ENCODE results near the gene CSTB.

CSTB gene

DNA sequence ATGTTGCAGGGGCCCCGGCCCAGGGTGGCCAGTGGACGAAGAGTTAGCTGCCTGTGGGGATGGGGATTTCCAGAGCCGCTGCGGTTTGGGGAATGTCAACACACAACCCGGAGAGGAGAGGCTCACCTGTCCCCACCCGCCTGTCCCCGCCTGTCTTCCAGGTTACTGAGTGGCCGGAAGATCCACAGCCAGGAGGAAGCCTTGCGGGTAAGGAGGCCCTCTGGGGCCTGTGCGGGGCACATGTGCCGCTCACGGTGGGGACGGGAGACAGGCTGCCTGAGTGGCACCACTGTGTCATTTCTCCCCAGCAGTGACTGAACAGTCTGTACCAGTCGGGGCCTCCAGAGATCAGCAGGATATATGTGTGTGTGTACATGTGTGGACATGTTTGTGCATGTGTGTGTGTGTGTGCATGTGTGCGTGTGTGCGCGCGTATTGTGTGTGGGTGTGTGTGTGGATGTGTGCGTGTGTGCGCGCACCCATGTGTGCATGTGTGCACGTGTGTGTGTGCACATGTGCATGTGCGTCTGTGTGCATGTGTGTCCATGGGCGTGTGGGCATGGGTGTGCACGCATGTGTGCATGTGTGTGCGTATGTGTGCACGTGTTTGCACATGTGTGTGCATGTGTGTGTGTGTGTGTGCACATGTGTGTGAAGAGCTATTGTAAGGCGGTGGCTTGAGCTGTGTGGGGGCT lies 25.6 kb downstream of the CSTB start:
- H3K4me3 ChIP-seq (ENCODE audit: low read depth in 1 of 2, low read length in 2 of 2), result no peak overlapping the region
- no peak overlapping the region for H3K27ac ChIP-seq (ENCODE audit: low read depth, low read length)
- no peaks in the 10 kb centered on the region for H3K4me1 ChIP-seq (ENCODE audit: insufficient read depth, low read length)
- no peaks in the 10 kb centered on the region for H3K9me3 ChIP-seq (ENCODE audit: low read length)
- peaks cover 47% of the 10 kb centered on the region for H3K36me3 ChIP-seq (ENCODE audit: insufficient read depth, low read length)
- no peaks in the 10 kb centered on the region for H3K27me3 ChIP-seq (ENCODE audit: control insufficient read depth in 1 of 2, insufficient read depth in 2 of 2, low read length in 2 of 2)
- H3K9ac ChIP-seq (ENCODE audit: low read length), result no peak overlapping the region

DNA sequence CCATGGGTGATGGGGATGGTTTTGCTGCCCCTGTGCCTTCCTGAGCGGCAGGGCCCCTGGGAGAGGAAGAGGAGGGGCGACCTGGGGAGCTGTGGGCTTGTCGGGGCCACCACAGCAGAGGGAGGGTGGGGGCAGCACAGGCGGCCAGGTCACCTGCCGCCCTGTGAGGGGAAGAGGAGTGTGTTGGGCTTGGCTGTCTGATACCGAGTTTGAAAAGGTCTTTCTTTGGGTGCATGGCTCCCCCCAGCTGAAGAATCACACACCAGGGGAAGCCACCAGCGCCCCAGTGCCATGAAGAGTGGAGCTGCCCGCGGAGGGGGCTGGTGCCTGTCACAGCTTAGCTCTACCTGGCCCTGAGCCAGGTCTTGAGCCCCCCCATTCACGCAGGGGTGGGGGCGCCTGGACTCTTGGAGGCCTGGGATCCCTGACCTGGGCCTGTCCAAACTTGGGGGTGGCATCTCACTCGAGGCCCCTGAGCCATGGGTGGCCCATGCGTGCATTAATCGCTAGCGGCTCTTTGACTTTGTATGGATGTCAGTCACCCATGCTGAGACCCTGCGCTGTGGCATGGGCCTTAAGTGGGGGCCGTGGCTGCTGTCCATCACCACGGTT lies 26.4 kb downstream of the CSTB start:
- H3K27ac ChIP-seq (ENCODE audit: low read depth, low read length), result no peak overlapping the region
- peaks cover 45% of the 10 kb centered on the region for H3K36me3 ChIP-seq (ENCODE audit: insufficient read depth, low read length)

DNA sequence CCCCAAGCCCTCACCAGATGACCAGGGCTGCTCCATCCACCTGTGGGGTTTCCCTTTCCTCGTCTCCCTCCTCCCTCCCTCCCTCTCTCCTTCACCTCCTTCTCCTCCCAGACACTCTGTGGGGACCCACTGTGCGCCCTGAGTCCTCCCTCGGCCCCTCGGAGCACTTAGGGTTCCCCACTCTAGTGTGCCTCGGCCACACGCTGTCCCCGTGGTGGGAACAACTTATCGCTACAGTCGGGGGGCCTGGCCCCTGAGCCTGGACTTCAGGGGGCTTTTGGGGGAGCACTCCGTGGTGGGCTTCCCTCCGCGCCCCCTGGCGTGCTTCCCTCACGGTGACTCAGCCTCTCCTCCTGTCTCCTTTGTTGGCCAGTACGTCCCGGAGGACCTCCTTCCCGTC lies 27.5 kb downstream of the CSTB start:
- Histone ChIP-seq H3K27me3 (ENCODE audit: control insufficient read depth in 1 of 2, insufficient read depth in 2 of 2, low read length in 2 of 2) (no peaks in the 10 kb centered on the region), H3K9me3 (ENCODE audit: low read length) (no peaks in the 10 kb centered on the region), H3K4me1 (ENCODE audit: insufficient read depth, low read length) (no peaks in the 10 kb centered on the region), H3K4me3 (ENCODE audit: low read depth in 1 of 2, low read length in 2 of 2) (no peak overlapping the region), H3K27ac (ENCODE audit: low read depth, low read length) (no peak overlapping the region), H3K36me3 (ENCODE audit: insufficient read depth, low read length) (peaks cover 45% of the 10 kb centered on the region), H3K9ac (ENCODE audit: low read length) (no peak overlapping the region)

More for the DNA sequence above, 26.4 kb downstream of the CSTB start:
- Histone ChIP-seq H3K4me3 (ENCODE audit: low read depth in 1 of 2, low read length in 2 of 2) (no peak overlapping the region), H3K4me1 (ENCODE audit: insufficient read depth, low read length) (no peaks in the 10 kb centered on the region), H3K9me3 (ENCODE audit: low read length) (no peaks in the 10 kb centered on the region), H3K9ac (ENCODE audit: low read length) (no peak overlapping the region), H3K27me3 (ENCODE audit: control insufficient read depth in 1 of 2, insufficient read depth in 2 of 2, low read length in 2 of 2) (no peaks in the 10 kb centered on the region)

DNA sequence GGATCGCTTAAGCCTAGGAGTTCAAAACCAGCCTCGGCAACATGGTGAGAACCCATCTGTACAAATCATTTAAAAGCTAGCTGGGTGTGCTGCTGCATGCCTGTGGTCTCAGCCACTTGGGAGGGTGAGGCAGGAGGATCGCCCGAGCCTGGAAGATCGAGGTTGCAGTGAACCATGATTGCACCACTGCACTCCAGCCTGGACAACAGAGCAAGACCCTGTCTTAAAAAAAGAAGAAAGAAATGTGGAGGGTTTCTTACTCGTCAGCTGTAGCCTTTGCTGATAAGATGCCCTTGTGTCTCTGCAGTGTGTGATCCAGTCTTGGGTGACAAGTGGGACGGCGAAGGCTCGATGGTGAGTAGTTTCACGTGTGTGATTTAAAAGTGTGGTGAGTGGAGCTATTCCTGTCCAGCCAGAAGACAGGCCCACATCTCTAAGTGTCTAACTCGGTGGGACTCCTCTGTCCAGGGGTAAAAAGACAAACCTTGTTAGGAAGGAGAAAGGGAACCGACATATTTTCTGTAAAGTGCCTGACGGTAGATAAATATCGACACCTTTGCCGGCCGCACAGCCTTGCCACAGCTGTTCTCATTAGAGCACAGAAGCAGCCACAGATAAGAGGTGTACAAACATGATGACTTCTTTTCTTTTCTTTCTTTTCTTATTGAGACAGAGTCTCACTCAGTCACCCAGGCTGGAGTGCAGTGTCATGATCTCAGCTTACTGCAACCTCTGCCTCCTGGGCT lies 30.2 kb downstream of the CSTB start:
- peaks cover 28% of the 10 kb centered on the region for H3K36me3 ChIP-seq (ENCODE audit: insufficient read depth, low read length)
- H3K4me1 ChIP-seq (ENCODE audit: insufficient read depth, low read length), result no peaks in the 10 kb centered on the region
- no peak overlapping the region for H3K27ac ChIP-seq (ENCODE audit: low read depth, low read length)
- H3K9me3 ChIP-seq (ENCODE audit: low read length), result no peaks in the 10 kb centered on the region
- no peaks in the 10 kb centered on the region for H3K27me3 ChIP-seq (ENCODE audit: control insufficient read depth in 1 of 2, insufficient read depth in 2 of 2, low read length in 2 of 2)
- H3K4me3 ChIP-seq (ENCODE audit: low read depth in 1 of 2, low read length in 2 of 2), result no peak overlapping the region
- H3K9ac ChIP-seq (ENCODE audit: low read length), result no peak overlapping the region

DNA sequence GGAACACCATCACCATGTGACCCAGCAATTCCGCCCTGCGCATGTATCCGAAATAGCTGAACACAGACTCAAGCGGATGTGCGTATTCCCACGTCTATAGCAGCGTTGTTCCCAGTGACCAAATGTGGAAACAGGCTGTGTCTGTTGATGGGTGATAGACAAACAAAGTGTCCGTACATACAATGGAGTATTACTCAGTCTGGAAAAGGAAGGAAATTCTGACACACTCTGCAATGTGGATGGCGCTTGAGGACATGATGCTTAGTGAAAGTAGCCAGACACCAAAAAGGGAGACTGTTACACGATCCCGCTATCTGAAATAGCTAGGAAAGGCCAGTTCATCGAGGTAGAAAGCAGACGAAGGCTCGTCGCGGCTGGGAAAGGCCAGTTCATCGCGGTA lies 31.4 kb downstream of the CSTB start:
- Histone ChIP-seq H3K27ac (ENCODE audit: low read depth, low read length) (no peak overlapping the region), H3K4me3 (ENCODE audit: low read depth in 1 of 2, low read length in 2 of 2) (no peak overlapping the region), H3K4me1 (ENCODE audit: insufficient read depth, low read length) (no peaks in the 10 kb centered on the region), H3K36me3 (ENCODE audit: insufficient read depth, low read length) (peaks cover 25% of the 10 kb centered on the region), H3K27me3 (ENCODE audit: control insufficient read depth in 1 of 2, insufficient read depth in 2 of 2, low read length in 2 of 2) (no peaks in the 10 kb centered on the region), H3K9ac (ENCODE audit: low read length) (no peak overlapping the region), H3K9me3 (ENCODE audit: low read length) (no peaks in the 10 kb centered on the region)

DNA sequence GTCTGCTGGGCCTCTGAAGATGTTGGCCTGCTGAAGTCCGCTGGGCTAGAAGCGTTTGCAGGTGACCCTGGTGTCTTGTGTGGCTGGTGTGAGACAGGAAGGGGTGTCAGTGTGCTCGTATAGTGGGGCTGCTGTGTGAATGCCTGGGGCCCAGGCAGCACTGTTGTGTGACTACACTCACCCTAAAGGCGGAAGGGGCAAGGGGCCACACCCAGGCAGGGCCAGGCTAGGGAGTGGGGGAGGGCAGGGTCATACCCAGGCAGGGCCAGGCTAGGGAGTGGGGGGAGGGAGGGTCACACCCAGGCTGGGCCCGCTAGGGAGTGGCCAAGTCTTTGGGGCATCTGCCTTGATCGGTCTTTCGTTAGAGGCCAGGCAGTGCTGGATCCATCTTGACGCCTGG lies 32.2 kb downstream of the CSTB start:
- H3K27me3 ChIP-seq (ENCODE audit: control insufficient read depth in 1 of 2, insufficient read depth in 2 of 2, low read length in 2 of 2), result no peaks in the 10 kb centered on the region
- no peak overlapping the region for H3K4me3 ChIP-seq (ENCODE audit: low read depth in 1 of 2, low read length in 2 of 2)
- no peaks in the 10 kb centered on the region for H3K4me1 ChIP-seq (ENCODE audit: insufficient read depth, low read length)
- peaks cover 25% of the 10 kb centered on the region for H3K36me3 ChIP-seq (ENCODE audit: insufficient read depth, low read length)
- no peak overlapping the region for H3K27ac ChIP-seq (ENCODE audit: low read depth, low read length)
- H3K9me3 ChIP-seq (ENCODE audit: low read length), result no peaks in the 10 kb centered on the region
- no peak overlapping the region for H3K9ac ChIP-seq (ENCODE audit: low read length)

DNA sequence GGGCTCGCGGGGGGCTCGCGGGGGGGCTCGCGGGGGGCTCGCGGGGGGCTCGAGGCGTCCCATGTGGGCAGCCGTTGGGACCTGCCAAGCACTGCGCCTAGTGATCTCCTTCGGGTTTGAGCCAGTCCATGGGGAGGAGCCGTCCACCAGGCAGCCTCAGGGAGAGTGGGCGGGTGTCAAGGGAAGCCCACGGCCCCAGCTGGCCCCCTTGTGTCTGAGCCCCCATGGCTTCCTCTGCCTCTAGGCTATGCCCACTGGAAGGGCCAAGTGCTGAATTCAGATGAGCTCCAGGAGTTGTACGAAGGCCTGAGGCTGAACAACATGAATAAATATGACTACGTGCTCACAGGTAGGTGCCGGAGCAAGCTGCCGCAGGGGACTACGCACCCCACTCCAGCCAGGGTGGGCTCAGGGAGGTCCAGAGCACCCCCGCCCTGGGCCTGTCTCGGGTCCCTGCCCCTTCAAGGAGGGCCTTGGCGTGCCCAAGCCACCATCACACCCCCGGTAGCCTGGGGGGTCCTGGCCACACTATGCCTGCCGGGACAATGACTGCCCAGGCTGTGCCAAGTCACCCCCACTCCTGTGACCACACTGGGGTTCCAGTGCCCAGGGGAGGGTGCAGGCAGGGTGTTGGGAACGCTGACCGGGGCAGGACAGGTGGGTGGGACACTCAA lies 34.5 kb downstream of the CSTB start:
- no peak overlapping the region for H3K4me3 ChIP-seq (ENCODE audit: low read depth in 1 of 2, low read length in 2 of 2)
- no peaks in the 10 kb centered on the region for H3K4me1 ChIP-seq (ENCODE audit: insufficient read depth, low read length)
- H3K27ac ChIP-seq (ENCODE audit: low read depth, low read length), result no peak overlapping the region
- peaks cover 16% of the 10 kb centered on the region for H3K36me3 ChIP-seq (ENCODE audit: insufficient read depth, low read length)
- no peak overlapping the region for H3K9ac ChIP-seq (ENCODE audit: low read length)
- no peaks in the 10 kb centered on the region for H3K9me3 ChIP-seq (ENCODE audit: low read length)
- no peaks in the 10 kb centered on the region for H3K27me3 ChIP-seq (ENCODE audit: control insufficient read depth in 1 of 2, insufficient read depth in 2 of 2, low read length in 2 of 2)

DNA sequence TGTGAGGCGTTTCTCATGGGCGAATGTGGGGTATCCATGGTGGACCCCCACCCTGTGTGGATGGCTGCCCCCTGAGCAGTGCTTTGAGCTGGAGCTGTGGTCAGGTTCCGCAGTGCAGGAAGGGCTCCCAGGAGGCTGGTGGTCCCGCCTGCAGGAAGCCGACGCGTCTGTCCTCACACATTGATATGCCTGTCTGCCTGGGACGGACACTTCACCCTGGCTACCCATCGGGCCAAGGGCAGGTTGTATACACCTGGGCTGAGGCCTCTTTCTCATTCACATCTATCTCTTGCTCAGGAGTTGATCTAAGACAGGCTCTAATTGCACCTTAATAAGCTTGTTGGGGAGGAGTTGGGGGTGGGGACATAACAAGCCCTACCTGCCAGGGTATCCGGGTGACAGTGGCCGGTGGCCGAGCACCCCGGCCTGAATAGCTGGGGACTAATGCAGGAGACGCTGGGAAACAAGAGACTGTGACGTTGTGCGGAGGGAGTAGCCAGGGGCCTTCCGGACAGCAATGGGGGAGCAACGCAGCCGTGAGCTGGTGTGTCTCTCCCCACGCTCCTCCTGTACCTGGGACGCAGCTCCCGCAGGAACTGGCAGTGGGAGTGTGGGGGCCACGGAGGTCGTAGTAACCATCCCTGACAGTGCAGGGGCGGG lies 35.5 kb downstream of the CSTB start:
- H3K9ac ChIP-seq (ENCODE audit: low read length), result no peak overlapping the region
- peaks cover 16% of the 10 kb centered on the region for H3K36me3 ChIP-seq (ENCODE audit: insufficient read depth, low read length)
- H3K4me3 ChIP-seq (ENCODE audit: low read depth in 1 of 2, low read length in 2 of 2), result no peak overlapping the region
- H3K9me3 ChIP-seq (ENCODE audit: low read length), result no peaks in the 10 kb centered on the region
- no peak overlapping the region for H3K27ac ChIP-seq (ENCODE audit: low read depth, low read length)
- no peaks in the 10 kb centered on the region for H3K4me1 ChIP-seq (ENCODE audit: insufficient read depth, low read length)
- H3K27me3 ChIP-seq (ENCODE audit: control insufficient read depth in 1 of 2, insufficient read depth in 2 of 2, low read length in 2 of 2), result no peaks in the 10 kb centered on the region

DNA sequence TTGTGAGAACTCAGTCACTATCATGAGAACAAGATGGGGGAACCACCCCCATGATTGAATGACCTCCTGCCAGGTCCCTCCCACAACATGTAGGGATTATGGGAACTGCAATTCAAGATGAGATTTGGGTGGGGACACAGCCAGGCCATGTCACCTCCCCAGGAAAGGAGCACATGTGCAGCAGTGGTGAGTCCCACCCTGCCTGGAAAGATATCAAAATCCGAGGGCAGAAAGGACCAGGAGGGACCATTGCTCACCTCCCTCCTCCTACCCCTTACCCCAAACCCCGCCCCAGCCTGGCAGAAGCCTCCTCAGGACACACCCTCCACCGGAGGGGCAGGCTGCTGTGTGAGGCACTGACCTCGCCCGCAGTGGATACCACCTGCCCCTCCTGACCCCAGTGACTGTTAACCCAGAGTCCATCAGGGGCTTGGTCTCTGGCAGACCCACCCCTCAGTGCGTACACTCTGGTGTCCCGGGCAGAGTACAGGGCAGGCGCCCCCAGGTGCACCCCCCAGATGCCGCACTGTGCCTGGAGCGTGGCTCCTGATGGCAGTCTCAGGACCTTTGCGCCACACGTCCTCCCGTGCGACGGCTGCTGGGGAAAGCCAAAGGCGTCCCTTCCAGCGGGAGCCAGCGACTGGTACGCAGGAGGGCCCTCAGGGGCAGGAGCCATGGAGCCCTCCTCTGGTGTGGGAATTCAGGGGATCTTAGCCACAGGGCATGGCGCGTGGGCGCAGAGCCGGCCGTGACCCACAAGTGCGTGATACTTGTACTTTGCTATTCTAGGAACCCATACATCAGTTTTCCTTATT lies 36.3 kb downstream of the CSTB start:
- Histone ChIP-seq H3K27ac (ENCODE audit: low read depth, low read length) (no peak overlapping the region), H3K4me1 (ENCODE audit: insufficient read depth, low read length) (no peaks in the 10 kb centered on the region), H3K27me3 (ENCODE audit: control insufficient read depth in 1 of 2, insufficient read depth in 2 of 2, low read length in 2 of 2) (no peaks in the 10 kb centered on the region), H3K4me3 (ENCODE audit: low read depth in 1 of 2, low read length in 2 of 2) (no peak overlapping the region), H3K9ac (ENCODE audit: low read length) (no peak overlapping the region), H3K36me3 (ENCODE audit: insufficient read depth, low read length) (peaks cover 14% of the 10 kb centered on the region), H3K9me3 (ENCODE audit: low read length) (no peaks in the 10 kb centered on the region)

DNA sequence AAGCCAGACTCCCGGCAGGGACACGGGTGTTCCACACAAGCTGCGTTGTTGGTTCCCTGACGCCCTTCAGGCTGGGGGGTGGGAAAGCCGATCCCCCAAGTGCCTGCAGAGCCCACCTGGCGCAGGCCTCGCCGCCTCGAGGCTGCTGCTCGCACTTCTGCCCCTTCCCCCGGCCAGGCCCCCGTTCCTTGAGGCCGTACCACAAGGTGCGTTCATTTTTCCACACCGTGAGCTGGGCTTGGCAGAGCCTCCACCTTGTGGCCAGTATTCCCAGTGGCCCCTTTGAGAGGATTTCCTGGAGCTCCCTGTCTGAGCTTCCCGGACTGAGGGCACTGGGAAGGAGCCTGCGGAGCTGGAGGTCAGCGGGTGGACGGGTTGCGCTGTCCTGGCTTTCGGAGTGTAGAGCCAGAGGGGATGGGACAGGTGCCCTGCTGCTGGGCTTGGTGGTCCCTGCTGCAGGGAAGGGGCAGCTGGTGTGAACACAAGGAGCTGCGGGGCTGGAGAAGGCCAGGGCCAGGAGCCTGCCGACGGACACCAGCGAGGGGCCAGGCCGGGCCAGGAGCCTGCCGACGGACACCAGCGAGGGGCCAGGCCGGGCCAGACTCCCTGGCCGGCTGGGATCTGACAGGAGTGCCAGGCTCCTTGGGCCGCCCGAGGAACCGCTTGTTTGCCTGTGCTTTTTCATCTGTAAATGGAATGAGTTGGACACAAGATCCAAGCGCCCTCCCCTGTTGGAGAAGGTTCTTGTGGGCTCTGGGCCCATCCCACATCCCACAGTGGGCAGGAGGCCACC lies 38.8 kb downstream of the CSTB start:
- no peak overlapping the region for H3K27ac ChIP-seq (ENCODE audit: low read depth, low read length)
- H3K9ac ChIP-seq (ENCODE audit: low read length), result no peak overlapping the region
- H3K27me3 ChIP-seq (ENCODE audit: control insufficient read depth in 1 of 2, insufficient read depth in 2 of 2, low read length in 2 of 2), result no peaks in the 10 kb centered on the region
- H3K9me3 ChIP-seq (ENCODE audit: low read length), result no peaks in the 10 kb centered on the region
- H3K4me1 ChIP-seq (ENCODE audit: insufficient read depth, low read length), result peaks cover 12% of the 10 kb centered on the region
- H3K36me3 ChIP-seq (ENCODE audit: insufficient read depth, low read length), result no peaks in the 10 kb centered on the region
- H3K4me3 ChIP-seq (ENCODE audit: low read depth in 1 of 2, low read length in 2 of 2), result no peak overlapping the region
